Measurements from ENCODE around the gene MAGI2.

Gene MAGI2

DNA sequence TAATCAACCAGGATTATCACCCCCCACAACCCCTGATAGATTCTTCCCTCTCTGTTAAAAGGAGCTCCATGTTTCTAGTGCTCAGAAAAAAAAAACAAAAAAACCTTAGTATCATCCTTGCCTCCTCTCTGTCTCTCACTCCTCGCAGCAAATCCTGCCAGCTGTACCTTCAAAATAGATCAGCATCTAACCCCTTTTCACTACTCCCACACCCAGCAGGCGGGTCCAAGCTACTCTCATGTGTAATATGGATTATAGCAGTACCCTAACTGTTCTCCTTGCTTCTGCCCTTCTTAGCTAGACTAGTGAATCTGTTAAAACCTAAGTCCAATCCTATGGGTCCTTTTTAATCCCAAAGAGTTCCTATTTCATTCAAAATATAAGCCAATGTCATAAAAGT lies 667.4 kb downstream of the MAGI2 start:
- no peak for DNase-seq (ENCODE audit: low read depth)

DNA sequence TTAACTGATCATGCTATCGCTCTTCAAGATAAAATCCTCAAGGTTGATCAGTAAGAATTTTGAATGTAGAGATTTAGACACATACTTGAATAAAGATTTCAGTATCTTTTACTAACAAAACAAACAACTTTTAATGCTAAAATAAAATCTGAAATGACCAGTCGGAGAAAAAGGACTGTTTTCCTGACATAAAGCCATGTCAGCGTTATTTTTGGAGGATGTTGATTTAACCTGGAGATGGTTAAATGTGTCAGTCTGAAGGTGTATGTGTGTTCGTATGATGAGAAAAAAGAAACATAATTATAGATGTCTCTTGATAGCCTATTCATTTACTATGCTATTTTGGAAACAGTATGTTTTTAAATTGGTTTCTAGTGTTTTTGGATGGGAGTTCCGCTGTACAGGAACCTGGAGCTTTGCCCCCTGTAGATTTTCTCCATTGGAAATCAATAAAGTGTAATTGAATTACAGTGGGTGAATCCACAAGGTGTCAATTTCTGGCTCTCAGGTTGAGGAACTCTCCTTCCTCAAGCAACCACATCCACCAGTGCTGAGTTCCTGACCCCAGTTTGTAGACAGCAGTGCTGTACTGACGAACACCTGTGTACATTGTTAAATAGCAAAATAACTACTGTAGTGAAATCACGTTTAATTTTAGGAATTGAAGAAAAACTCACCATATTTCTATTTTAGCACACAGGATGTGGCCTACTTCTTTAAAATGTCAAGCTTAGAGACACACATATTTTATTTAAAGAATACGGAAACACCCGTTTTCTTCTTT lies 670.1 kb downstream of the MAGI2 start:
- no peak for DNase-seq (ENCODE audit: low read depth)

DNA sequence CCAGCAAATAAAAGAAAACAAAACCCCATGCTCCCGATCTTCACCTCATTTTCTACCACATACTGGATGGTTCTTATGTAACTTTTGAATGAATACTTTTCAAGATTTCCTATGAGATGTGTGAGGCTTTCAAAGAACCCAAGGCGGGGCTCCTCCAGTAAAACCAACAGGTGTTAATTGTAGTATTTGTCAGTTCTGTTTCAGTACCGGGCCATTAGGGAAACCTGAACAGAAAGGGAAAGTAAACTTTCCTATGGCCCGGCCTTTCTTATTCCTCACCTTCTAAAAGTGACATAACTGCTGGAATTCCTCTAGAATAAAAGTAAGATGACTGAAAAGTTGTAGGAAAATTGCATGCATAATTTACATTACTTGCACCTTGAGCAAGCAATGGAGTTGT lies 672.9 kb downstream of the MAGI2 start:
- DNase-seq (ENCODE audit: low read depth): no peak

DNA sequence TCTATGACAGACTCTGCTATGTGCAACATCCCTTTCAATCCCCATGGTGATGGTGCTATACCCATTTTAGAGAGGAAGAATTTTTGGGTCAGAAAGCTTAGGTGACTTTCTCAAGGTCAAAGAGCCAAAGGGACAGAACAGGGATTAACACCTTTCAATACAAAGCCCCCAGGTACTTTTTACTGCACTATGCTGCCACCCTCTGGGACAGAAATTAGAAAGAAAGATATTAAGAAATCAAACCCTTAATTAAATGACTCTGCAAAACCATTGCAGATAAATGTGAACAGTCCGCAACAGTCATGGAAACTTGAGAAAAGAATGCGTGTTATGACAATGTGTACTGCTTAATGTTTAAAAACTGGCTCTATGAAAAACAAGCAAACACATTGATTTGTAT lies 673.7 kb downstream of the MAGI2 start:
- DNase-seq (ENCODE audit: low read depth): no peak

DNA sequence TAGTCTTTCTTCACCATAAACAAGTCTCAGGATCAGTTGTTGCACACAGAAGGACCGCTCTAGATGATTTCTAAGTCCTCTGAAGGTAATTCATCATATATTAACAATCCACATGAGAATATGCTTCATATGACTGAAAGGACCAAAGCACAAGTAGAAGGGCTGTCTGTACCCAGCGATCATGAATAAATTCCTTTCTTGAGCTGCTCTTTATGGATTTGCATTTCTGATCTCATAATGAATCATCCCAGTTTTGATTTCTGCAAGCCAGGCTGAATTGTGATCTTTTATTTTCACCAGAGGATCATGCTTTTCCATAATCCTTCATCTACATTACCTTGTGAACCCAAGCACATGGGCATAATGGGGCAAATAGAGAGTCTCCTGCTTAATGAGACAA lies 675.6 kb downstream of the MAGI2 start:
- DNase-seq (ENCODE audit: low read depth): no peak

DNA sequence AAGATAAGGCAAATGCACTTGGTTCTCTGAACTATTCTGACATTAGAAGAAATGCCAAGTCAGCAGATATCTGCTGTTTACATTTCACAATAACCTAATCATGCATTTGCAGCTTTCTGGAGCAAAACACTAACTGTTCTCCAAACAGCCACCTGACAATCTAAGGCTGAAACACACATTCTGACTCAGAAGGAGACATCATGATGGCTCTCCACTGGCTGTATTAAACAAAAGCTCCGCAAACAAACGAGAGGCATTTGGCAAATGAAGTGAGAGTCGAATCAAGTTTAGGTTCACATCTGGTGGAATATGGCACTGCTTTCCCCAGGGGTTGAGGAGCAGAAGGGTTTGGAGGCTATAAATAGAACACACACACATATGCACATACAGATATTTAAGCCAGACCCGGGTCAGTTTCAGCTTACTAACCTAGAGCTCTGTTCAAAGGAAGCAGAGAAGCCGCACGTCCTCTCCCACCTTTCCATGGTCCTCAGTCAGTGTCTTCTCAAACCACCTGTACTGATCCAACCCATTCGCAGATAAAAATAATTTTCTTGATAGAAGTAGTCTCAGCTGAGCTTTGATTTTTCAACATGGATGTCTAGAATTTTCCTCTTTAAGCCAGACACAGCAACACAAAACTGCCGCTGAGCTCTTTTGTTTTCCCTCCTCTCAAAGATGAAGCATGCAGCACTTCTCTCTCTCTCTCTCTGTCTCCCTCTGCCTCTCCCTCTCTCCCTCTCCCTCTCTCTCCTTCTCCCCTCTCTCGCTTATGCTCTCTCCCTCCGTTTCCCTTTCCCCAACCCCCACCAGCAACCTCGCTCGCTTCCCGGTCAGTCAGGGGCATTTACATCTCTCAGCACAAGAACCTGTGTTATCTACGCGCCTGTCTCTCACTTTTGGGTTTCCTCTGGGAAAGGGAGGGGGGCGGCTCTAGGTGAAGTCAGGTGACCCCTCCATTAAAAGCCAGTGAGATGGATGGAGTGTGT lies 682.8 kb downstream of the MAGI2 start:
- no peak for DNase-seq (ENCODE audit: low read depth)

DNA sequence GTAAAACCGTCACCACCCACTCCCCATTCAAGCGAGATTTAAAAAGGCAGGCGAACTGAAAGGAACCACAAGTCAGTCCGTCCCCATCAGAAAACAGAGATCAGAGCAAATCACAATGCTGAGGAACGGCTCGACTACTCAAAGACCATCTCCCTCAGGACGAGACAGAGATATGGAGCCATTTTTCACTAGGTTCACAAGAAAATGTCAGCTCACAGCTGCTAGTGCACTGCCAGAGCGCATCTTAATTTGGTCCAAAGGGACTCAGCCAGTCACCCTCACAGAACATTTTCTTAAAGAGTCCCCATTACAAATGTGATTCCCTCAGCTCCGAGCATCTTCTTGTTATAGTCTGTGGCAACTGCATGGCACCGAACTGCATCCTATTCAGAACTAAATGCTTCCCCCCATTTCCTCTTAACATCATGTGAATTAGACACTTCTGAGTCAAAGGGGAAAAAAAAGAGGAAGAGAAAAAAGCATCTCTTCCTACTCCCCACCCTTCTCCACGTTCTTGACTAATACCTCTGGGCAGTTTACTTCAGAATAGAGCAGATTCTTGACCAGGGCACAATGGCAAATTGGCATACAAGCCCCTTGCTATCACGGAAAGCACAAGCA lies 683.9 kb downstream of the MAGI2 start:
- no peak for DNase-seq (ENCODE audit: low read depth)

DNA sequence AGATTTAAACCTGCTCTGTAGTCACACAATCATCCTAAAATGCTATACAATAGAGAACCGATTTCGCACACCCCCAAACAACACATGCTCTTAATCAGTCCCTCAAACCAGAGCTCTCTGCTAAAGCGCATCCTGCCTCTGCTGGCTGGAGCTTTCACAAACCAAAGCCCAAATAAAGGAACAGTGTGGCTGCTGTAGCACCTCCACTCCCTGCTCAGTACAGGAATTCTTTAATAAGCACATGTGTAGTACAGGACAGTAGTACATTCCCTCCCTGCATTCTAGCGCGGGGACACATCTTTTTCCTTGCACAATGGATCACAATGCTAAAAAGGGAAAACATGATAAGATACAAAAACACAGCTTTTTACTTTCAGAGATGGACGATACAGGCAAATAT lies 684.6 kb downstream of the MAGI2 start:
- no peak for DNase-seq (ENCODE audit: low read depth)

DNA sequence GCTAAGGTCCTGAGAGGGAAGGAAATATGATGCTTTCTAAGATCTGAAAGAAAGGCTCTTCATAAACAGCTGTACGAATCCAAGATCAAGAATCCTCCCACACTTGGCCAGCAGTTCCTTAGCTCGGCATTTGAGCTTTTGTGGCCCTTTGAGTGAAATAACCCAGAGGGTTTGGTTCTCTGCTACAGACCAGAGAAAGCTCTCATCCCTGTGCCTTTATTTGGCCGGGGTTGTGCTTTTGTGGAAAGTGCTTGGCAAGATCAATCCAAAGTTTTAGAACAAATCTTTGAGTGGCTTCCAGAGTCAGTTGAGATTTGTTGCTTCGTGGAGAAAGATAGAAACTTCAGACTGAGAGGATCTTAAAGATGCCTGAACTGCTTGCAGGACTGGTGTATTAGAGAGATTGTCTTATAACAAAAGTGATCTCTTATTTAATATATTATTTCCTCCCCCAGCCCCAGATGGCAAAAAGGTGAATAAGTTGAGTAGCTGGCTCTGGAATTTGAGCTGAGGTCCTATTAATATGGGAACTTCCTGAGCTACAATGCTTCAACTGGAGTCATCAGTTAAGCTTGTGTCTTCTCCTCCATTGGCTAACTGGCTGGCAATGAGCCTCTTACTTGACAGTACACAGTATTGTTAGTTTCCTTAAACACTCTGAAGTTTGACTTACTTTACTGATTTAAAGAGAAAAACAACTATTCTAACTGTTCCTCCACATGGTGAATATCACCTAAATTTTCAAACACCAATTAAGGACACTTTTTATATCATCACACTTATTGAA lies 687.3 kb downstream of the MAGI2 start:
- DNase-seq (ENCODE audit: low read depth): no peak

DNA sequence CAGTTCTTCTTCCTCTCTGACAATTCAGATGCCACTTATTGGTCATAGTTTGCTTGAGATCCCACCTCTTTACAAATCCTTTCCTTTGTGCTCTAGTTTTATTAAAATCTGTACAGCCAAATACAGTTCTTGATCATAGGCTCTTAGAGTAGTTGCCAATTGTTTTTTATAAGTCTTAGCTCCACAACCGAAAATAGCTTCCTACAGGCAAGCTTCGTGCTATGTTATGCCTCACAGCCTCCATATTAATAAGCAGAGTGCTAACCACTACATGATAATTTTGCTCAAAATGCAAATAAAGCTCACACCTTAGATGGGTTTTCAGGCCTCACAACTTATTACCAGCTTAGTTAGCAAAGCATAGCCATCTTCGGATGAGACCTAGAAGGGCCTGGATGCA lies 688.9 kb downstream of the MAGI2 start:
- DNase-seq (ENCODE audit: low read depth): no peak

DNA sequence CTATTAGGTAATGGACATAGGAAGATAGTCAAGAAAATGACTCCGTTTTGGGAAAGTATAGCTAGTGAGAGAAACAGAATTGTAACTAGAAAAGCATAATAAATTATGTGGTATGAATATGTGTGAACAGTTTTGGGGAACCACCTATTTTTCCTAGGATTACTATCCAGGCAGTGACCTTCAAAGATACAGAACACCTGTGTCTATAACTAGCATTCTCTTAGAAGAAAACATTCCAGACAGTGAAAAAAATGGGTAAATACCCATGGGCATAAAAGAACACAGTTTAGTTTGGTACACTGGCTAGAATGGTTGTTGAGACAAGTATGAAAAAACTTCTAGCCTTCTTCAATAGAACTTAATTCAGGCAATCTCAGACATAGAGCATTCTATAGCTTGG lies 690.8 kb downstream of the MAGI2 start:
- DNase-seq (ENCODE audit: low read depth): no peak

DNA sequence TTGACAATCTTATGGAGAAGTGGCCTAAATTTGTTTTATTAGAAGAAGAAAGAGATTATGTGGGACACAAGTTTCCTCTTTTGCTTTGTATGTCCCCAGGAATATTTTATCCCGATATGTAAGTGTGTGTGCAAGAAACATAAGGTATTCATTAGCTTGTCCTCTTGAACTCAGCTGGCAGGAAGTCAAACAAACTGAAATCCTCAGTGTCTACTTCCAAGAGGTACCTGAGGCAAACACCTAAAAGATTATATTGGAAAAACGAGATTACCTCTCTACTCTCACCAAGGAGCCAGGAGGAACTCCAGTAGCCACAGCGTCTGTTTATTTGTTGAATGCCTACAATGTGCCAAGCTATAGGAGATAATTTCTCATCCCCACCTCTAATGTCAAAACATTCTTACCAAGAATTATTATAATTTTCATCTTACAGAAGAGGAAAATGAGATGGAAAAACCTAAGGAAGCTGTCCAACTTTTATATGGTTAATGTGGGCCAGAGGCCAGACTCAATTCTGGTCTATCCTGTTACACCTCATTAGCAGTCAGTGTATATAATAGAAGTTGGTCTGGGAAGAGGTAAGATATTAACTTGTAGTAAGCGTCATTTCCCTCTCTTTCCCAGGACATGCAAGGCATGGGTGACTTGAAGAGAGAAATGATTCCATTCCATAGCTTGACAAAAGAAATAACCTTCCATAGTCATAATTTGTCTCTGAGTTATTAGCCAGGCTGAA lies 692.7 kb downstream of the MAGI2 start:
- no peak for DNase-seq (ENCODE audit: low read depth)

DNA sequence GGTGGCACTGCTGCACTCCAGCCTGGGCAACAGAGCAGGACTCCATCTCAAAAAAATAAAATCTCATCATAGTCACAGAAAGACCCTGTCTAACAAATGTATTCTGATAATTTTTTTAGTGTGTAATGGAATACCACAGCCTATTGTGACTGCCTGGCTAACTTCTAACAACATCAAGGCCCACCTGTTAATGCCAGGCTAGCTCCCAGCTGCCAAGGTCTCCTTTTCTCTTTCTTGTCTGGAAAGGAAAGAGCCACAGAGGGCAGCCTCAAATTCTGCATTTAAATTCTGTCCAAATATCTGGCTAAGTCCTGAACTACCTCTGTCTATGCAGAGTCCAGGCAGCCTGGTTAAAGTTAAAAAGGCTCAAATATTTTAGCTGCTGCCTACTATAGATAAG lies 700.9 kb downstream of the MAGI2 start:
- DNase-seq (ENCODE audit: low read depth): no peak

DNA sequence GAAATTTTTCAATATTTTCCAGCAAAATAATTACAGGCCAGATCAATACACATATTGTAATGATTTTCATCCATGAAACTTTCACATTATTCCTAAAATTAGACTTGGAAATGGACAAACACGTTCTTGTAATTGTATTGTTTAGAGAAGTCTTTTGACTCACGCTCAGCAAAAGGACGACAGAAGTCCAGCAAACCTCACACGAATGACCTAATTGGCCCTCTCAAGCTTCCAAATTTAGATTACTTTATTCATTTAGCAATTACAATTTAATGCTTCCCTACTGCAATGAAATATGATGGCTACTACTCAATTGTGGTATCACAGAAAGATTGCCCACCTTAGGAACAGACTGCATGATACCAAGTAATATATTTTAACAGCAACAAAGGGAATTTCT lies 702.2 kb downstream of the MAGI2 start:
- no peak for DNase-seq (ENCODE audit: low read depth)

DNA sequence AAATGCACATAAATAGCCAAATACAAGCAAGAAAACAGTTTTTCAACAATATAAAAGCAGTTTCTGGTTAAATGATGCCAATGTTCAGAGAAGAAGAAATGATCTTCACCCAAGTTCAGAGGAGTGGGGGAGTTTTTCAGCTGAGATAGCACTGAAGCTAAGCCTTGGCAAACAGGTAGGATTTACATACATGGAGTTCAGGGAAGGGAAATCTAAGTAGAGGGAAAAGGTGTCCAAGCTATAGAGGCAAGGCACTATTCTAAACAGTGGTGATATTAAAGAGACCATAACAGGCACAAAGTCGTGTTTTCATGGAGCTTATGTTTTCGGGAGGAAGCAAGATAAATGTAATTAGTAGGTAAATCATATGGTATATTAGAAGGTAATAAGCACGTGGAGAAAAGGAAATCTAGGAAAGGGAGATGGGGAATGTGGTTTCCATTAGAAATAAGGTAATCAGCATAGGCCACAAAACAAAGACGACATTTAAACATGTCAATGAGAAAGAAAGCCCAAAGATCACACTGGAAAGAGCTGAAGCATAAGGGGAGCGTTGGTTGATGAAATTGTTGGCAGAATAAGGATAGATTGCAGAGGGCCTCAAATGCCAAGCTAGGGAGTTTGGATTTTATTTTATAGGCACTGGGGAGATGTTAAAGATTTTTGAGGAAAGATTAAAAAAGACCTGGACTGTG lies 704.3 kb downstream of the MAGI2 start:
- no peak for DNase-seq (ENCODE audit: low read depth)

DNA sequence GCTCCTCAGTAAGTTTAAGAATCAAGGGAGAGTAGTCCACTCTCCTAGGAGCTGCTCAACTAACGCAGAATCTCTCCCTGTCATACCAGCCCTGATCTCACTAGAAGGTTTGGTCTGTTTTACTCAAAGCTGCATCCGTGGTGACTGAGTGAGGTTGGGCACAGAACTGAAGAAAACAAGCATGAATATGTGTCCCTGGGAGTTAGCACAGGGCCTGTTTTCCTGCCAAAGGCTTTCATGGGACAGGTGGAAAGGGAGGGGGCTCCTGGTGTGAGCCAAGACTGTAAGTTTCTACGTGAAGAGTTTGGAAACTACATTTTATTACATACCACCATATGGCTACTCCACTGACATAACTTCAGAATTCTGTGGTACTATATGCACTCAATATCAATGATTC lies 705.9 kb downstream of the MAGI2 start:
- DNase-seq (ENCODE audit: low read depth): no peak

DNA sequence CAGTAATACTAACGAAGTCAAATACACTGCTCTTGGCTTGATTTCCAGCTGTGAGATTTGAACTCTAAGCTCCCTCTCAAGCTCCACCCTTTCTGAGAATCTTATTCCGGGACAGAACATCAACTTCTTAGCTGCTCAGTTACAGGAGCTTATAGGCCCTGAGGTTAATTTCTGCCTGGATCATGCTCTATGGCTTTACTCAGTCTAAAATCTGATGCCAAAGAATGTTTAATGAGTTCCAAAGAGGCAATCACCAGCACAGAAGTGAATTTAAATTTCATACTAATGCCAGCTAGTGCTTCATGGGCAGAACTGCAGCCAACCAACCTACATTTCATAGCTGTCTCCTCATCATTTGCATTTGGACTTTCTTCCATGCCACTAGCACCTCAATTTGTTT lies 707.2 kb downstream of the MAGI2 start:
- DNase-seq (ENCODE audit: low read depth): no peak

DNA sequence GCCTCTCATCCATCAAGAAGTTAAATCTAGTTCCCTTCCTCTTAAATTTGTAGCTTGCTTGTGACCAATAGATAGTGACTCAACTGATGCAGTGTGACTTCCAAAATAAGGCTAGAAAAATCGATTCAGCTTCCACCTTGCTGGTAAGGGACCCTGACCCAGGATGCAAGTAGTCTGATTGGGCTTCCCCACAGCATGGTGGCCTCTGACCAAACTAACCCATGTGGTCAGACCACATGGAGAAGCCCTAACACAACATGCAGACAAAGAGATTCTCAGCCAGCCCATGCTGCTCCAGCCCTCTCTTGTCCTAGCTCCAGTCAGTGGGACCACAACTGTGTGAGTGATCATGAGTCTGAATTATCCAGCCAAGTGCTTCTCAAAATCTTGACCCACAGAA lies 710.8 kb downstream of the MAGI2 start:
- DNase-seq (ENCODE audit: low read depth): no peak

DNA sequence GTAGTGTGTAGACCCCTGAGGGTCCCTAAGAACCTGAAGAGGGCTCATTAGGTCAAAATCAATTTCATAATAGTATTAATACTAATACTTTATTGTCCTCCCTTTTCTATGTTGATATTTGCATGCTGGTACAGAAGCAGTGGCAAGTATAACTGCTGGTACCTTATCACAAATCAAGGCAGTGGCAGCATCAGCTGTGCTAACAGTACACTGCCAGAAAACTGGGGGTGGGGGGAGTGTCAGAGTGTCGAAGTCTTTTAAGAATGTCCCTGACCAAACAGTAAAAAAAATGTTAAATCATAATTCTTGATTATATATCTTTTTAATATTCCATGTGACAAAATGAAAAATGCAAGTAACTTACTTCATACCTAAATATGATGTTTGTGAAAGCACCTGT lies 716.9 kb downstream of the MAGI2 start:
- DNase-seq (ENCODE audit: low read depth): no peak

DNA sequence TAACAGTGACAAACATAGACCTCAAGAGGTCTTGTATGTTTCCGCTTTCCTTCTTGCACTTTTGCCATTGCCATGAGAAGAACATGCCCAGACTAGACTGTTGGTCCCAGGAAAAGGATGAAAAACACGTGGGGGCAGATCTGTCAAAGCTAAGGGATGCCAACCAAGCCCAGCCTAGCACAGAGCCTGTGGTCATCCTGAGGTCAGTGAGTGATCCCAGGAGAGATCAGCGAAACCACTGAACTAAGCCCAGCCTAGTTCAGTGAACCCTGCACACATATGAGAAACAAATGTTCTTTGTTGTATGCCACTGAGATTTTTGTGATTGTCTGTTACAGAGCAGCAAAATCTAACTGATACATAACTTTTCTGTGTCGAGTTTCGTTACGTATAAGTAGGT lies 718.8 kb downstream of the MAGI2 start:
- DNase-seq (ENCODE audit: low read depth): no peak

DNA sequence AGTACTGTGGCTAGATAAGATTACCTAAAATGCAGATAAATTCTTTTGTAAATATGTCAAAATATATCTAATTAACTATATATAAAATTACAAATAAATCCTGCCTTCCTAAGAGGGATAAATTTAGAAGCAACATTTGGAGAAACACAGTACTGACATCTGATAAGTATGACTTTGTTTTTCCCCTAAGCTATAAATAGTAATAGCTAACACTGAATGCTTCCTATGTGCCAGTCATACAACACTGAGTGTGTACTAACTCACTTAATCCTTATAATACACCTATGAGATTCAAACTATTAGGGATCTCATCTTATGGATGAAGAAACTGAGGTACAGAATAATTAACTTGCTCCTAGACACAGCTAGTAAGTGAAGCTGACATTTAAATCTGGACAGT lies 733.4 kb downstream of the MAGI2 start:
- no peak for DNase-seq (ENCODE audit: low read depth)
